Brain microvascular endothelial cell (primary cell): ENCODE results near the gene ABLIM1.
A peak's percentile ranks its signal among the peaks of the same experiment; 100 is the strongest.

Source experiments
- DNase-seq: peaks from one replicate; pipeline ENCODE4 v3.0.0-alpha.2; 2020
- H3K27ac ChIP-seq: fragments of 250-450 bp; sonication (Bioruptor Pico); 2 replicates; pipeline ENCODE4 v1.5.1; 2020; ENCODE audit warnings: mild to moderate bottlenecking, moderate library complexity
- H3K27me3 ChIP-seq: fragments of 250-450 bp; sonication (Bioruptor Pico); replicated peaks from 2 replicates; pipeline ENCODE4 v1.5.1; 2020; ENCODE audit warnings: mild to moderate bottlenecking
- H3K36me3 ChIP-seq: fragments of 250-450 bp; sonication (Bioruptor Pico); replicated peaks from 2 replicates; pipeline ENCODE4 v1.5.1; 2020; ENCODE audit warnings: mild to moderate bottlenecking
- H3K4me3 ChIP-seq: 2 replicates; pipeline ENCODE4 v1.5.1; 2011; ENCODE audit warnings: low read depth, mild to moderate bottlenecking, control low read depth, low read length, moderate library complexity
- CTCF ChIP-seq: IDR thresholded peaks from 2 replicates; pipeline ENCODE4 v1.5.1; 2011; ENCODE audit warnings: low read depth, mild to moderate bottlenecking, moderate library complexity, low read length, control low read depth, inconsistent platforms; ENCODE audit errors: missing control alignments
- in situ Hi-C: cut with HindIII; loops from 2 replicates; pipeline ENCODE4 v1.10.0; 2017; ENCODE audit warnings: low sequenced_read_pairs, low pct_ligation_motif_present

ABLIM1 gene

GRCh38 chr10:114437473-114438292, 220.4 kb downstream of the ABLIM1 start:
- no peak overlapping the region for H3K27ac ChIP-seq
- no peaks in the 10 kb centered on the region for H3K27me3 ChIP-seq
- DNase-seq: no peak
- no peaks in the 10 kb centered on the region for H3K36me3 ChIP-seq
- in situ Hi-C loops: no loop called here
- H3K4me3 ChIP-seq: no peak overlapping the region
- peak; percentile 75 for TF ChIP-seq CTCF

GRCh38 chr10:114436941-114437340, 221.1 kb downstream of the ABLIM1 start:
- in situ Hi-C loops: no loop called here
- TF ChIP-seq CTCF: no peak
- no peak overlapping the region for H3K4me3 ChIP-seq
- no peak for DNase-seq
- H3K36me3 ChIP-seq: no peaks in the 10 kb centered on the region
- H3K27me3 ChIP-seq: no peaks in the 10 kb centered on the region
- no peak overlapping the region for H3K27ac ChIP-seq

- peaks cover 3% of the 10 kb centered on the region for H3K27me3 ChIP-seq
- H3K36me3 ChIP-seq: no peaks in the 10 kb centered on the region
- no peak overlapping the region for H3K4me3 ChIP-seq
- H3K27ac ChIP-seq: no peak overlapping the region
- TF ChIP-seq CTCF: no peak
- in situ Hi-C loops: no loop called here
- DNase-seq: no peak
Observed at GRCh38 chr10:114432566-114433093, 225.4 kb downstream of the ABLIM1 start.

- in situ Hi-C loops: no loop called here
- Histone ChIP-seq H3K27ac (no peak overlapping the region), H3K27me3 (peaks cover 3% of the 10 kb centered on the region), H3K36me3 (no peaks in the 10 kb centered on the region), H3K4me3 (no peak overlapping the region)
- no peak for DNase-seq
- TF ChIP-seq CTCF: no peak
Observed at GRCh38 chr10:114431414-114432135, 226.5 kb downstream of the ABLIM1 start.

GRCh38 chr10:114430688-114431413, 227.2 kb downstream of the ABLIM1 start:
- no peak for TF ChIP-seq CTCF
- no peak overlapping the region for H3K27ac ChIP-seq

More at GRCh38 chr10:114430688-114431413, 227.2 kb downstream of the ABLIM1 start:
- H3K27me3 ChIP-seq: peaks cover 3% of the 10 kb centered on the region
- no peaks in the 10 kb centered on the region for H3K36me3 ChIP-seq
- no peak overlapping the region for H3K4me3 ChIP-seq
- in situ Hi-C loops: no loop called here
- DNase-seq: no peak
